Upper lobe of left lung (tissue), 4 donors: ENCODE measurements around the gene SMOC2.
"Not testable (repeated sequence)": the region's sequence is repeated elsewhere in the genome, so short reads cannot be mapped to it uniquely, and the experiment has no call there.

Experiments used
- EP300 ChIP-seq, 4 donors: sonication (generic); formaldehyde crosslinking; IDR thresholded peaks; one replicate each; pipeline ENCODE4 v1.5.1; 2017; ENCODE audit warnings: antibody characterized with exemption in 4 of 4, control low read depth in 2 of 4
- POLR2AphosphoS5 ChIP-seq, 2 donors: sonication (generic); formaldehyde crosslinking; IDR thresholded peaks; one replicate each; pipeline ENCODE4 v1.5.1; 2017; ENCODE audit warnings: antibody characterized with exemption in 2 of 2
- TF ChIP-seq, protein P1 (sequence below), 6 experiments: fragments of 450-650 bp in 4 of 6; fragments of 200-600 bp in 2 of 6; sonication (generic) in 2 of 6; IDR thresholded peaks; one replicate each; pipeline ENCODE4 v1.5.1; 2016 to 2019; ENCODE audit warnings: antibody characterized with exemption in 6 of 6

DNA sequence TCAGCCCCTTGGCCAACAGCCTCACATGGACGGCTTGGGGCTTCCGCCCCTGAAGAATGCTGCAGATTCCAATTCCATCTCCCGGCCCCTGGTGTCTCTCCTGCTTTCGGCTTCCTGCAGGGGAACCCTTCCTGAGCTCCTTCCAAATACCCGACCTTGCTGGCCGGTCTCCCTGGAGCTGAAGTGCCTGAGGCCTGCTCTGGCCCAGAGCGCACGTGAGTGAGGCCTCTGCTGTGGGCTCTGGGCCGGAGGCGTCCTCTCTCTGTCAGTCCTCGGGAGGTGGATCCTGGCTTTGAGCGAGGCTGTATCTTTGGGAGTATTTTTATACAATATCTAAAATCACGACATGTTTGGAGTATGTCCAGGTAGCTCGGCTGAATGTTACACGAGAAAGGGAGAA, 253.8 kb downstream of the SMOC2 start:
- TF ChIP-seq, protein P1, sequence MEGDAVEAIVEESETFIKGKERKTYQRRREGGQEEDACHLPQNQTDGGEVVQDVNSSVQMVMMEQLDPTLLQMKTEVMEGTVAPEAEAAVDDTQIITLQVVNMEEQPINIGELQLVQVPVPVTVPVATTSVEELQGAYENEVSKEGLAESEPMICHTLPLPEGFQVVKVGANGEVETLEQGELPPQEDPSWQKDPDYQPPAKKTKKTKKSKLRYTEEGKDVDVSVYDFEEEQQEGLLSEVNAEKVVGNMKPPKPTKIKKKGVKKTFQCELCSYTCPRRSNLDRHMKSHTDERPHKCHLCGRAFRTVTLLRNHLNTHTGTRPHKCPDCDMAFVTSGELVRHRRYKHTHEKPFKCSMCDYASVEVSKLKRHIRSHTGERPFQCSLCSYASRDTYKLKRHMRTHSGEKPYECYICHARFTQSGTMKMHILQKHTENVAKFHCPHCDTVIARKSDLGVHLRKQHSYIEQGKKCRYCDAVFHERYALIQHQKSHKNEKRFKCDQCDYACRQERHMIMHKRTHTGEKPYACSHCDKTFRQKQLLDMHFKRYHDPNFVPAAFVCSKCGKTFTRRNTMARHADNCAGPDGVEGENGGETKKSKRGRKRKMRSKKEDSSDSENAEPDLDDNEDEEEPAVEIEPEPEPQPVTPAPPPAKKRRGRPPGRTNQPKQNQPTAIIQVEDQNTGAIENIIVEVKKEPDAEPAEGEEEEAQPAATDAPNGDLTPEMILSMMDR (IDR thresholded peaks at IDR 0.05), result not testable (repeated sequence)
- TF ChIP-seq POLR2AphosphoS5, EP300 (IDR thresholded peaks at IDR 0.05): not testable (repeated sequence)
